ENCODE results near the gene TRAPPC6A. TPM values are rescaled to one million over a fixed set of nuclear protein-coding genes. Genes with fewer than 3 reads are reported as not detected.

Gene TRAPPC6A
- total RNA-seq, 1 donor from 2014 or later = 14.2 TPM

DNA sequence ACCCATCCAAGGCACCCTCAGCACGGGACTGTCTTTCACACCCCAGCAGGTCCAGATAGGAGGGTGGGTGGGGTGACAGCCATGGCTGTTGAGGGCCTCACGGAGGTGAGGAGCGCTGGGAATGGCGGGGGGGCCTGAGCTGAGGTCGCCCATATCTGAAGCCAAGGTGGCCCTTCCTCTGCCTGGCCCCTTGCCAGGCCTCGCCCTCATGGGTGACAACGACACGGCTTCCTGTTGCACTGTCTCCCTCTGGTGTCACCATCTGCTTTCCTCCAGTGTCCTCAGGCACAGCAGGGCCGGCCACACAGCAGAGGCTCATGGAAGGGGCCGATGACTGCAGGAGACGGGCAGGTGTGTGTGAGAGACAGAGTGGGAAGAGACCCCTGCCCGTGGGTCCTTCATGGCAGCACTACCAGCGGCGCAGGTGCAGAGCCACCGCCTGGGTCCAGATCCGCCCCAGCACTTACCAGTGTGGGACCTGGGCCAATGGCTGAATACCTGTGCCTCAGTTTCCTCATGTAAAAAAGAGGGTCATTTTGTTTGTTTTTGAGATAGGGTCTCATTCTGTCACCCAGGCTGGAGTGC lies 9.2 kb downstream of the TRAPPC6A start:
- intact Hi-C loops (cut with DNase I) = no loop called here
- ATAC-seq = no peak

GRCh38 chr19:45166723-45167252 lies 11.2 kb downstream of the TRAPPC6A start:
- intact Hi-C loops (cut with DNase I) = no loop called here
- DNase-seq (ENCODE audit: missing footprints) (peak; percentile 47), ATAC-seq (no peak)

More for the DNA sequence above, 9.2 kb downstream of the TRAPPC6A start:
- DNase-seq (ENCODE audit: missing footprints) = no peak

GRCh38 chr19:45164577-45165335 lies 13.3 kb downstream of the TRAPPC6A start:
- DNase-seq (ENCODE audit: missing footprints) = peak; percentile 73
- intact Hi-C loops (cut with DNase I) = no loop called here
- peak; percentile 37 for ATAC-seq

- peak; percentile 57 for DNase-seq (ENCODE audit: missing footprints)
- no peak for ATAC-seq
- intact Hi-C loops (cut with DNase I) = no loop called here
These were observed 14.1 kb downstream of the TRAPPC6A start for GRCh38 chr19:45163751-45164460.

DNA sequence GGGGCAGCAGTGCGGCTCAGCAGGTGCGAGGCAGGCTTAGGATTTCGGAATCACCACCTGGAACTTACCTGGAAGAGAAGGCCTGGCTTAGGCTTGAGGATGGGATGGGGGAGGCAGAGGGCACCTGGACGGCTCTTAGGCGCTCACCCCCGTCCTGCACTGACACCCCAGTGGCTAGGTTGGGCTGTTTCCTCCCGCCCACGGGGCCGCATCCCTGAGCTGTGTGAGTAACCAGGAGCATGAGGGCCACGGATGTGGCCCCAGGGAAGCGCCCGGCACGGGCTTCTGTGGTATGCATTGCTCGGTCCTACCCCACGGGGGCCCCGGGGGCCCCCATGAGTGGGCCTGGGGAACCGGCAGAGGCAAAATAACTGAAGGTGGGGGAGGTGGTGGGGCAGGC lies 14.9 kb downstream of the TRAPPC6A start:
- intact Hi-C loops (cut with DNase I) = no loop called here
- DNase-seq (ENCODE audit: missing footprints) (peak; percentile 43), ATAC-seq (no peak)

- peak; percentile 17 for DNase-seq (ENCODE audit: missing footprints)
- intact Hi-C loops (cut with DNase I) = no loop called here
- no peak for ATAC-seq
These were observed 15.4 kb downstream of the TRAPPC6A start for GRCh38 chr19:45162608-45163143.

- intact Hi-C loops (cut with DNase I) = no loop called here
- ATAC-seq (peak; percentile 26), DNase-seq (ENCODE audit: missing footprints) (peak; percentile 60)
These were observed 16.1 kb downstream of the TRAPPC6A start for GRCh38 chr19:45161738-45162607.

GRCh38 chr19:45160870-45161737 lies 16.9 kb downstream of the TRAPPC6A start, which contains the start of gene NKPD1:
NKPD1 (minus strand) TSS chr19:45160982; CDS start chr19:45160150, 832 bp downstream.
- no peak for ATAC-seq
- peak; percentile 37 for DNase-seq (ENCODE audit: missing footprints)
- intact Hi-C loops (cut with DNase I) = no loop called here

DNA sequence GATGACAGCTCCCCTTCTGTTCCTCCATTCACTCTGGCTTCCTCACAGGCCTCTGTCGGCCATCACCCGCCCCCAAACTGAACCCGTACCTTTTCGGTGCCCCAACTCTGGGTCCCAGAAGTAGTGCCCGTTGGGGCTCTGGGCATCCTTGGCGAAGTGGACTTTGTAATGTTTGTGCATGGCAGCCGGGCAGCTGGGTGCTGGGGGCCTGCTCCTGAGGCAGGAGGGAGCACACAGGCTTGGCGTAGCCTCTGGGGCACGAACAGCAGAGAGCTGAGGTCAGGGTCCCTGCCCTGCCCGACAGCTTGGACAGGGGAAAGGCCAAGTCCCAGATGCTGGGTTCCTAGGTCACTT lies 18.1 kb downstream of the TRAPPC6A start:
- intact Hi-C loops (cut with DNase I) = no loop called here
- ATAC-seq (no peak), DNase-seq (ENCODE audit: missing footprints) (peak; percentile 23)

GRCh38 chr19:45159210-45159970 lies 18.6 kb downstream of the TRAPPC6A start:
- DNase-seq (ENCODE audit: missing footprints) = peak; percentile 37
- intact Hi-C loops (cut with DNase I) = no loop called here
- ATAC-seq = no peak

DNA sequence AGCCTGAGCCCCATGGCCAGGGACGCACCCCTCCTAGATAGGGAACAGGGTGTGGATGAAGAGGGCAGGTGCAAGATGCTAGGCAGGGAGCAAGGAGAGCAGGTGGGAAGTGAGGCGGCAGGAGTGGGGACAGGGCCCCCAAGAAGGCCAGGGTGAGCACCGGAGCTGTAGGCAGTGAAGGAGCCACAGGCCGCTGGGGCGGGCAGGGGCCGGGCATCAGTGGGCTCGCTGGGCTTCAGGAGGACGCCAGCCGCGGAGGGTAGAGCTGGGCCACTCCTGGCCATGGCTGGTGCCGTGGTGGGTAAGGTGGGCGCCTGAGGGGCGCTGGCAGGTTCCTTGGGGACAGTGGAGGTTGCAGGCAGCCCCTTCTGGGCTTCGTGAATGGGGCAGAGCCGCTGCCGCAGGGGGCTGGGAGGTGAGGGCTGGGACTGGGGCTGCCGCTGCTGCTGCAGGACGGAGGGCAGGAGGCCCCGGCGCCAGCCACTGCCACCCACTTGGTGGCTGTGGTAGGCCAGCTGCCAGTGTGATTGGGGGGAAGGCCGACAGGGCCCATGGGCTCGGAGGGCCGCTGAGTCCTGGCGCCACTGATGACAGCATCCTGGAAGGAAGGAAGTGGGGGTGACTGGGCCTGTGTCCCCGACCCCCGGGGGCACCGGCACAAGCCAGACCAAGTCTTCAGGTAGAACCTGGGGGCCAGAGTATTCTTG lies 19.4 kb downstream of the TRAPPC6A start:
- intact Hi-C loops (cut with DNase I) = no loop called here
- ATAC-seq (no peak), DNase-seq (ENCODE audit: missing footprints) (peak; percentile 37)

- intact Hi-C loops (cut with DNase I) = no loop called here
- DNase-seq (ENCODE audit: missing footprints) (peak; percentile 5), ATAC-seq (no peak)
These were observed 21.3 kb downstream of the TRAPPC6A start for GRCh38 chr19:45156751-45157150.

- intact Hi-C loops (cut with DNase I) = no loop called here
- no peak for ATAC-seq
- DNase-seq (ENCODE audit: missing footprints) = peak; percentile 52
These were observed 21.9 kb downstream of the TRAPPC6A start for GRCh38 chr19:45156011-45156630.

- DNase-seq (ENCODE audit: missing footprints) (peak; percentile 49), ATAC-seq (no peak)
- intact Hi-C loops (cut with DNase I) = no loop called here
These were observed 23.8 kb downstream of the TRAPPC6A start for GRCh38 chr19:45154064-45154827.

Data from Right ventricle myocardium inferior (tissue), 1 donor.